CD8-positive, alpha-beta memory T cell (primary cell): Measurements from ENCODE around the gene KMT2C. TPM values are rescaled to one million over a fixed set of nuclear protein-coding genes. Genes with fewer than 3 reads are reported as not detected.

Source experiments
- CTCF ChIA-PET: fragments of 350-600 bp; sonication (Branson Sonifier 250); formaldehyde crosslinking; loops from one replicate; lab custom pipeline; 2021; ENCODE audit warnings: antibody characterized with exemption; lab: Charles Lee
- POLR2A ChIA-PET: fragments of 350-600 bp; sonication (Branson Sonifier 250); formaldehyde crosslinking; loops from one replicate; lab custom pipeline; 2021; ENCODE audit warnings: antibody characterized with exemption; lab: Charles Lee
- DNase-seq, 5 donors: peaks; one replicate each; pipeline versions ENCODE4 v3.0.0 to v3.0.0-alpha.2; 2020 to 2022; ENCODE audit warnings: mixed read lengths in 1 of 5
- H3K27ac ChIP-seq: one replicate; pipeline ENCODE4 v1.7.0; 2013; ENCODE audit warnings: low read depth, mild to moderate bottlenecking, low read length, moderate library complexity
- H3K27me3 ChIP-seq: 2 replicates; pipeline ENCODE4 v1.7.0; 2013; ENCODE audit warnings: low read length, mild to moderate bottlenecking; ENCODE audit not compliant: insufficient read depth, poor library complexity, severe bottlenecking
- H3K36me3 ChIP-seq: 2 replicates; pipeline ENCODE4 v1.7.0; 2013; ENCODE audit warnings: mild to moderate bottlenecking, low read length, moderate library complexity; ENCODE audit not compliant: insufficient read depth
- H3K4me1 ChIP-seq: 2 replicates; pipeline ENCODE4 v1.7.0; 2013; ENCODE audit warnings: mild to moderate bottlenecking, low read length, moderate library complexity; ENCODE audit not compliant: insufficient read depth
- H3K4me3 ChIP-seq: 2 replicates; pipeline ENCODE4 v1.7.0; 2013; ENCODE audit warnings: mild to moderate bottlenecking, low read length
- H3K9me3 ChIP-seq: 2 replicates; pipeline ENCODE4 v1.7.0; 2013; ENCODE audit warnings: mild to moderate bottlenecking, low read length
- H3K27ac Mint-ChIP-seq, 8 donors: one replicate each; pipeline ENCODE4 v1.8.0; 2020 to 2021; ENCODE audit warnings: mixed read lengths in 8 of 8, mild to moderate bottlenecking in 6 of 8, inconsistent platforms in 3 of 8, moderate library complexity in 3 of 8
- H3K27me3 Mint-ChIP-seq, 2 donors: one replicate each; pipeline ENCODE4 v1.8.0; 2020 to 2021; ENCODE audit warnings: mixed read lengths in 2 of 2, mild to moderate bottlenecking in 1 of 2, moderate library complexity in 1 of 2
- H3K36me3 Mint-ChIP-seq, 3 donors: one replicate each; pipeline ENCODE4 v1.8.0; 2020 to 2021; ENCODE audit warnings: mixed read lengths in 3 of 3, inconsistent platforms in 1 of 3, mild to moderate bottlenecking in 1 of 3
- H3K4me1 Mint-ChIP-seq, 3 donors: one replicate each; pipeline ENCODE4 v1.8.0; 2020 to 2021; ENCODE audit warnings: mixed read lengths in 3 of 3, inconsistent platforms in 1 of 3, mild to moderate bottlenecking in 1 of 3
- H3K4me3 Mint-ChIP-seq, 7 donors: one replicate each; pipeline ENCODE4 v1.8.0; 2020 to 2021; ENCODE audit warnings: mixed read lengths in 7 of 7, mild to moderate bottlenecking in 6 of 7, moderate library complexity in 4 of 7, inconsistent platforms in 2 of 7
- H3K9me3 Mint-ChIP-seq, 5 donors: one replicate each; pipeline ENCODE4 v1.8.0; 2020 to 2022; ENCODE audit warnings: mixed read lengths in 5 of 5, mild to moderate bottlenecking in 3 of 5, moderate library complexity in 2 of 5, inconsistent platforms in 1 of 5
- polyA plus RNA-seq: library from polyadenylated mRNA; unstranded; fragments of 300-500 nt; fragmentation: Illumina TruSeq; gene quantifications from one replicate; pipeline ENCODE4 v1.2.3, GENCODE V29; 2021
- total RNA-seq, 2 experiments: library from RNA; stranded (reverse); gene quantifications; one replicate each; pipeline ENCODE4 v1.2.3, GENCODE V29; 2021

The KMT2C gene
- total and polyA plus RNA-seq, 3 experiments from 2014 or later: 18.7 to 45.3 (median 42.0) TPM

DNA sequence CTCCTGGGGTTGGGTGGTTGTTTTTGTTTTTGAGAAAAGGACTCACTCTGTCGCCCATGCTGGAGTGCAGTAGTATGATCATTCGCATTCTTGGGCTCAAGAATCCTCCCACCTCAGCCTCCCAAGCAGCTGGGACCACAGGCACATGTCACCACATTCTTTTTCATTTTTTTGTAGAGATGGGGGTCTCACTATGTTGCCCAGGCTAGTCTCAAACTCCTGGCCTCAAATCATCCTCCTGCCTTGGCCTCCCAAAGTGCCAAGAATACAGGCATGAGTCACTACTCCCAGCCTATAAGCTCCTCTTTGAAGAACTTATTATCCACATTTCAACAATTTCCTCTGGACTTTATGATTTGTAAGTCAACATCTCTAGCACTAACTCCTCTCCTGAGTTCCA is 102.7 kb downstream of the KMT2C start:
- peak overlapping the region in 2 of 8 donors; percentile 7 to 29 for H3K27ac Mint-ChIP-seq
- Histone ChIP-seq H3K27ac (no peak overlapping the region), H3K4me1 (peaks cover 25% of the 10 kb centered on the region), H3K4me3 (no peak overlapping the region), H3K9me3 (no peaks in the 10 kb centered on the region), H3K27me3 (no peaks in the 10 kb centered on the region), H3K36me3 (peaks cover 11% of the 10 kb centered on the region)
- CTCF ChIA-PET: no interaction called here
- no peaks in the 10 kb centered on the region for H3K9me3 Mint-ChIP-seq
- H3K27me3 Mint-ChIP-seq: no peaks in the 10 kb centered on the region
- H3K4me1 Mint-ChIP-seq: peaks cover 53 to 74% (median 73%) of the 10 kb centered on the region in 3 donors
- peaks cover 6 to 22% (median 9%) of the 10 kb centered on the region in 3 donors for H3K36me3 Mint-ChIP-seq
- POLR2A ChIA-PET: no interaction called here
- DNase-seq: no peak
- H3K4me3 Mint-ChIP-seq: no peak overlapping the region

DNA sequence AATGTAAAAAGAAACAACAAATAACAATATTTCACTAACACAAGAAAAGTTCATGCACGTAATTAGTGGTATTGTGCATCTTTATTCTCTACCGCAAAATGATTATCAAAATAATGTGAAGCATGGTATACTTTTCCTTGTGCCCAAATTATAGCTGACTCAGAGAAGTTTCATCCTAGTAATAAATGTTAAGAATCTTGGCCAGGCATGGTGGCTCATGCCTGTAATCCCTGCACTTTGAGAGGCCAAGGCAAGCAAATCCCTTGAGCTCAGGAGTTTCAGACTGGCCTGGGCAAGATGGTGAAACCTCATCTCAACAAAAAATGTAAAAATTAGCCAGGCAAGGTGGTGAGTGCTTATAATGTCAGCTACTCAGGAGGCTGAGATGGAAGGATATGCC is 105.0 kb downstream of the KMT2C start:
- Histone ChIP-seq H3K36me3 (peaks cover 11% of the 10 kb centered on the region), H3K4me3 (no peak overlapping the region), H3K4me1 (peaks cover 10% of the 10 kb centered on the region), H3K9me3 (no peaks in the 10 kb centered on the region), H3K27ac (no peak overlapping the region), H3K27me3 (no peaks in the 10 kb centered on the region)
- CTCF ChIA-PET: interaction anchor here (1.6 kb wide), 1 partner anchor 15 kb away, joined by 5 read pairs; no protein-coding TSS in a partner anchor
- H3K36me3 Mint-ChIP-seq: peaks cover 6 to 36% (median 9%) of the 10 kb centered on the region in 3 donors
- no peaks in the 10 kb centered on the region for H3K27me3 Mint-ChIP-seq
- H3K4me1 Mint-ChIP-seq: peaks cover 35 to 56% (median 54%) of the 10 kb centered on the region in 3 donors
- H3K4me3 Mint-ChIP-seq: no peak overlapping the region
- DNase-seq: no peak
- no peaks in the 10 kb centered on the region for H3K9me3 Mint-ChIP-seq
- POLR2A ChIA-PET: no interaction called here
- peak overlapping the region in 4 of 8 donors; percentile 1 to 70 (median 8) for H3K27ac Mint-ChIP-seq

DNA sequence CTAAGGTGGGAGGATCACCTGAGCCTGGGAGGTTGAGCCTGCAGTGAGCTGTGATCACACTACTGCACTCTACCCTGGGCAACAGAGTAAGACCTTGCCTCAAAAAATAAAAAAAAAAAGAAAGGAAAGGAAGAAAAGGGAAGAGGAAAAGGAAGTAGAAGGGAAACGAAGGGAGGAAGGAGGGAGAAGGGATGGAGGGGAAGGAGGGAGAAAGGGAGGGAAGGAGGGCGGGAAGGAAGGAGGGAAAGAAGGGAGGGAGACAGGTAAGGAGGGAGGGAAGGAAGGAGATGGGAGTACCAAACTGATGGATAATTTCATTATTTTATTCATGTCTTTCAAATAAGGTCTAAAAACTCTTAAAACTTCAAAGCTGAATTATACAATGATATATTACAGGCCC is 106.3 kb downstream of the KMT2C start:
- no peak overlapping the region for H3K4me3 ChIP-seq
- no peaks in the 10 kb centered on the region for H3K4me1 ChIP-seq
- H3K27me3 ChIP-seq: no peaks in the 10 kb centered on the region
- H3K9me3 Mint-ChIP-seq: no peaks in the 10 kb centered on the region
- CTCF ChIA-PET: no interaction called here
- DNase-seq: no peak
- H3K27ac ChIP-seq: no peak overlapping the region
- peaks cover 11% of the 10 kb centered on the region for H3K36me3 ChIP-seq
- no peak overlapping the region for H3K27ac Mint-ChIP-seq
- H3K9me3 ChIP-seq: no peaks in the 10 kb centered on the region
- H3K4me3 Mint-ChIP-seq: no peak overlapping the region
- H3K27me3 Mint-ChIP-seq: no peaks in the 10 kb centered on the region
- peaks cover 27 to 45% (median 42%) of the 10 kb centered on the region in 3 donors for H3K4me1 Mint-ChIP-seq
- POLR2A ChIA-PET: no interaction called here
- H3K36me3 Mint-ChIP-seq: peaks cover 6 to 40% (median 9%) of the 10 kb centered on the region in 3 donors

DNA sequence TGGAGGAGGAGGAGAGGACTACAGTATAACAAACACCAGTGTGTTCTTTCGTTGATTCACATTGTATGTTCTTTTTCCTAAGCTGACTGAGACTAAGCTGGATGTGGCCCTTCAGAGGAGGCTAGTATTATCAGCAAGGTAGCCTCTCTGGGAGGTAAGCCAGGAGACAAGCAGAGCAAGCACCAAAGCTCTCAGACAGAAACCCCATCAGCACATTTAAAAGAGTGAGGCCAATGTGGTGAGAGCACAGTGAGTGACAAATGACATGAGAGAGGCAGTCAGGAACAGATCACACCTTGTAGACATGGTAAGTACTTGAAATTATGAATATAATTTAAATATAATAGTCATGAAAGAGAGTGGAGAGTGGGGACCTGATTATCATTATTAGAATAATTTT is 107.6 kb downstream of the KMT2C start:
- Histone ChIP-seq H3K27ac (no peak overlapping the region), H3K4me3 (no peak overlapping the region), H3K4me1 (no peaks in the 10 kb centered on the region), H3K9me3 (no peaks in the 10 kb centered on the region), H3K36me3 (peaks cover 12% of the 10 kb centered on the region), H3K27me3 (no peaks in the 10 kb centered on the region)
- Mint-ChIP-seq H3K36me3 (peaks cover 6 to 44% (median 9%) of the 10 kb centered on the region in 3 donors), H3K9me3 (no peaks in the 10 kb centered on the region), H3K27ac (peak overlapping the region in 2 of 8 donors; percentile 39 to 58), H3K4me1 (peaks cover 23 to 41% (median 37%) of the 10 kb centered on the region in 3 donors), H3K4me3 (no peak overlapping the region), H3K27me3 (no peaks in the 10 kb centered on the region)
- POLR2A ChIA-PET: no interaction called here
- DNase-seq: no peak
- CTCF ChIA-PET: interaction anchor here (1.5 kb wide), 1 partner anchor 13 kb away, joined by 3 read pairs; no protein-coding TSS in a partner anchor

DNA sequence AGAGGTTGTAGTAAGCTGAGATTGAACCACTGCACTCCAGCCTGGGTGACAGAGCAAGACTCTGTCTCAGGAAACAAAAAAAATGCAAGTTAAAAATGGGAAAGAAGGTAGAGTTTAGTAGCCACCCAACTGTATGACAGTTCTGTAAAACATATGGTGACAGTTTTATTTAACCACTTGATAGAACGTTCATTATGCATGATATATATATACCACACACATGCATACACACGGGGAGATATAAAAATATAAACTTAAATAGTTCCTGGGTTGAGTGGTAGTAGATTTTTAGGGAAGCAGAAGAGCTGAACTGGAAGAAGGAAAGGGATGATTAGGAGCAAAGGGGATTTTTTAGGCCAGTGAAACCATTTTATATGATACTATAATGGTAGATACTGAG is 120.0 kb downstream of the KMT2C start:
- peaks cover 38 to 66% (median 57%) of the 10 kb centered on the region in 3 donors for H3K4me1 Mint-ChIP-seq
- H3K4me3 Mint-ChIP-seq: no peak overlapping the region
- Histone ChIP-seq H3K36me3 (no peaks in the 10 kb centered on the region), H3K27me3 (no peaks in the 10 kb centered on the region), H3K9me3 (no peaks in the 10 kb centered on the region), H3K4me1 (peaks cover 20% of the 10 kb centered on the region), H3K4me3 (no peak overlapping the region), H3K27ac (no peak overlapping the region)
- peak overlapping the region in 3 of 8 donors; percentile 18 to 48 (median 25) for H3K27ac Mint-ChIP-seq
- no peaks in the 10 kb centered on the region for H3K27me3 Mint-ChIP-seq
- no peak for DNase-seq
- POLR2A ChIA-PET: no interaction called here
- peaks cover 0 to 32% (median 12%) of the 10 kb centered on the region in 3 donors for H3K36me3 Mint-ChIP-seq
- no peaks in the 10 kb centered on the region for H3K9me3 Mint-ChIP-seq
- CTCF ChIA-PET: interaction anchor here (0.9 to 1.8 kb wide), 2 partner anchors 16 to 19 kb away, joined by 3 to 5 read pairs; no protein-coding TSS in a partner anchor

DNA sequence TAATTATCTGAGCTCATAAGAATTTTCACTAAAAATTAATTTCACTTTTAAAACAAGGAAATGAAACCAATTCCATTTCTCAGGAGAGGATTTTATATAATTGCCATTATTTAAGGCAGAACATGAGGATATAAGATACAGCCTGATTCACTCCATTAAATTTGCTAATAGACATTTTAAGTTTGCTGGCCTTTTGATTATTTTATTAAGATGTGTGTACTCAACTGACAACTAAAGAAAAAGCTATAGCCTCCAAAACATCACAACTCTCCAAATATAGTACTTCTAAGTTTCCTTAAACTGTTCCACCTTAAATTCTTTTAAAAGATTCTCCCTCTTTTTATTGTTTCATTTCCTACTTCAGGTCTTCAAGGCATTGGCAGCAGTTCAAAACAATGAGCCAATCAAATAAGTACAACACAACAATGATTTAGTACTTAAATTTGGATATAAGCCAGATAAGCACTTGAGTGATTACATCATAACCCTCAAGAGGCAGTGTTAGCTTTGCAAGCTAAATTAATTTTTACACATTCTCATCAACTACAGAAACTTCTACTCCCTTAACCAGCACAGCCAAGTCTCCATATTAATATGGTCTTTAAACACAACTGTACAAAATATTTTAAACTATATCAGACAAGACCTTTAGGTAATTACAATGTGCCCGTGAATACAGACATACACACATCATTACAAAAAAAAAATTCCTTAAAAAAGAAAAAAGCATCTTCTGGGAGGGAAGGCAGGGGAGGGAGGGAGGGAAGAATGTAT is 121.8 kb downstream of the KMT2C start:
- Mint-ChIP-seq H3K4me3 (peak overlapping the region in 4 of 7 donors; percentile 3 to 40 (median 17)), H3K9me3 (no peaks in the 10 kb centered on the region), H3K4me1 (peaks cover 33 to 54% (median 50%) of the 10 kb centered on the region in 3 donors), H3K27me3 (no peaks in the 10 kb centered on the region), H3K36me3 (peaks cover 0 to 38% (median 6%) of the 10 kb centered on the region in 3 donors), H3K27ac (peak overlapping the region in 7 of 8 donors; percentile 10 to 87 (median 44))
- ChIA-PET CTCF (no interaction called here), POLR2A (no interaction called here)
- Histone ChIP-seq H3K4me3 (no peak overlapping the region), H3K27me3 (no peaks in the 10 kb centered on the region), H3K27ac (no peak overlapping the region), H3K9me3 (no peaks in the 10 kb centered on the region), H3K36me3 (no peaks in the 10 kb centered on the region), H3K4me1 (peaks cover 20% of the 10 kb centered on the region)
- DNase-seq: peak in 2 of 5 donors; percentile 39 to 45

DNA sequence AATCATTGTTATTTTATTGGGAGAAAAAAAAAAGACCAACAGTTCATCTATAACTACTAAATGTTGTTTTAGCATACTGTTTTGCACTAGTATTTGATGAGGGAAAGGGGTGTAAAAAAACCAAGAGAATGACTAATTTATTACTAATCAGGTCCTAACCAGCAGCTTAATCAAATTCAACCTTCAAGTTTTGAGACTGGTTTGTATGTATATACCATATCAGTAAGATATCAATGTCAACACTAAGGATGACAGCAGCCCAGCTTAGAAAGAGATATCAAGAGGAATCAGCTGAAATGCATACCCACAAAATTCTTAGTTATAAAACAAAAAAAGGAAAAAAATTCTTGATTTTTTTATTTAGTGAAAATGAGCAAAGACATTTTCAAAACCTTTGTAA is 122.6 kb downstream of the KMT2C start:
- Histone ChIP-seq H3K27me3 (no peaks in the 10 kb centered on the region), H3K4me3 (no peak overlapping the region), H3K36me3 (no peaks in the 10 kb centered on the region), H3K9me3 (no peaks in the 10 kb centered on the region), H3K27ac (no peak overlapping the region), H3K4me1 (peaks cover 20% of the 10 kb centered on the region)
- Mint-ChIP-seq H3K4me3 (peak overlapping the region in 1 of 7 donors; percentile 10), H3K27ac (peak overlapping the region in 1 of 8 donors; percentile 18), H3K4me1 (peaks cover 33 to 50% (median 50%) of the 10 kb centered on the region in 3 donors), H3K27me3 (no peaks in the 10 kb centered on the region), H3K9me3 (no peaks in the 10 kb centered on the region), H3K36me3 (peaks cover 0 to 42% (median 6%) of the 10 kb centered on the region in 3 donors)
- ChIA-PET CTCF (interaction anchor here (0.6 kb wide), 1 partner anchor 11 kb away, joined by 4 read pairs; no protein-coding TSS in a partner anchor), POLR2A (no interaction called here)
- no peak for DNase-seq

DNA sequence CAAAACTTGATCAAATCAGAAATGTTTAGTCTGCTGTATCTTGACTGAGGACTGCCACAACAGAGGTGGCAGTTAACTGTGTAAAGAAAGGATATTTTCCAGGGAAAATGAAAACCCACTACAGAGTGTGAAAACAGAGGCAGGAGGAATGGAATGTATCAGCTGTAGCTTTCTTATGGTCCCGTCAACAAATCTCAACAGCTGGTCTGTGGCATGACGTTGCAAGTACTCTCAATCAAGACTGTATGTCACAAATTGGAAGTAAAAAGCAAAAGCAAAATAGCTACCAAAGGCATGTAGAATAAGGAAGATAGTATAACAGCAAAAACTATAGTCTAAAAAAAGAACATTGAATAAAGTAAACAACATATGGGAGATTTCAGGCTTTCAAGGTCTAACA is 123.5 kb downstream of the KMT2C start:
- Mint-ChIP-seq H3K36me3 (peaks cover 0 to 48% (median 7%) of the 10 kb centered on the region in 3 donors), H3K27me3 (no peaks in the 10 kb centered on the region), H3K4me3 (no peak overlapping the region), H3K9me3 (no peaks in the 10 kb centered on the region), H3K27ac (peak overlapping the region in 1 of 8 donors; percentile 43), H3K4me1 (peaks cover 30 to 43% (median 43%) of the 10 kb centered on the region in 3 donors)
- Histone ChIP-seq H3K27ac (no peak overlapping the region), H3K9me3 (no peaks in the 10 kb centered on the region), H3K4me1 (peaks cover 16% of the 10 kb centered on the region), H3K36me3 (no peaks in the 10 kb centered on the region), H3K4me3 (no peak overlapping the region), H3K27me3 (no peaks in the 10 kb centered on the region)
- POLR2A ChIA-PET: no interaction called here
- CTCF ChIA-PET: no interaction called here
- DNase-seq: no peak
